Bronchial epithelial cell (primary cell): Measurements from ENCODE around the gene ICAM1. TPM values are rescaled to one million over a fixed set of nuclear protein-coding genes. Genes with fewer than 3 reads are reported as not detected.
"Not testable (repeated sequence)": the region's sequence is repeated elsewhere in the genome, so short reads cannot be mapped to it uniquely, and the experiment has no call there.

ENCODE experiments used
- DNase-seq: peaks from one replicate; pipeline ENCODE4 v3.0.0-alpha.2; 2010; ENCODE audit warnings: low read depth
- FAIRE-seq: peaks from 2 replicates; lab custom pipeline; 2011; peaks lifted over from hg19 to GRCh38; lab: Jason Lieb, UNC
- H3K27me3 ChIP-seq: 2 replicates; pipeline ENCODE4 v1.5.1; 2011; ENCODE audit warnings: low read length; ENCODE audit not compliant: control insufficient read depth, insufficient read depth
- H3K36me3 ChIP-seq: 2 replicates; pipeline ENCODE4 v1.5.1; 2011; ENCODE audit warnings: low read length; ENCODE audit not compliant: control insufficient read depth, insufficient read depth
- H3K4me3 ChIP-seq: 2 replicates; pipeline ENCODE4 v1.5.1; 2011; ENCODE audit warnings: mild to moderate bottlenecking, low read depth, low read length, control low read depth
- total RNA-seq: library from RNA; depleted of rRNA; stranded (reverse); fragments of >200 nt; gene quantifications from 2 replicates; pipeline ENCODE4 v1.2.1, GENCODE V29; 2014
- TF ChIP-seq, protein P1 (sequence below): IDR thresholded peaks from 2 replicates; pipeline ENCODE4 v1.5.1; 2011; ENCODE audit warnings: mild to moderate bottlenecking, moderate library complexity, low read length, control low read depth, inconsistent platforms; ENCODE audit not compliant: insufficient read depth, severe bottlenecking

ICAM1 gene
- total RNA-seq, 1 donor from 2014 or later: 0.79 TPM

DNA sequence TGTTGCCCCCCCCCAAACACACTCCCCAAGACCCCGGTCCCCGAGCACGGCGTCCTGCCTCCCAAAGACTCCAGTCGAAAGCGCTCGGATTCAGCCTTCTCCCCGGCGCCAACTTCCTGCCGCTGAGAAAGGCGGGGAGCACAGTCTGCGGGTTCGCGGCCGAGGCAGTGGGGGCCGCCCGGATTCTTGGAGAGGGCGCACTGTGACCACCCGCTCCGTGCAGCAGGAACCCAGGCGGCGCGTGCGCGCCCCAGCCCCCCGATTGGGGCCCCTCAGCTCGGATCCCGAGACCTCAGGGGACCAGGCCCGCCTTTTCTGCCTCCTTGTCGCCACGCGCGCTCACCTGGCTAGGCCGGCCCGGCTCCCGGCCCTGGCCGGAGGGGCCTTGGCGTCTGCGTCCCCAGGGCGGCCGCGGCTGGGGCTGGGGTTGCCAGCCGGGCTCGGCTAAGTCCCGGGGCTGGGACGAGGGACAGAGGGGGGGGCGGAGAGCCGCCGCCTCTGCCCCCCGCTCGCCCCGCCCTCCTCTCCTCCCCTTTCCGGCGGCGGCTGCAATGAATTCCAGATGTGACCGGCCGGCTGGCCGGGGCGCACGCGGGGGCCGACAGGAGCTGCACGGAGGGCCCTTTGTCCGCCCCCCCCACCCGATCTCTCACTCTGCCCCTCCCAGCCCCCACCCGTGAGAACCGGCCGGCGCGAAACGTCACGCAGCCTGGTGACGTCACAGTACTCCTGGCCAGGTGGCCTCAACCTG lies 39.9 kb upstream of the ICAM1 start, which contains the start of gene S1PR2:
Gene S1PR2 (minus strand): TSS at position 471 of the 751 bp plus-strand sequence. CDS start 6,426 bp downstream, outside the sequence.
- TF ChIP-seq, protein P1, sequence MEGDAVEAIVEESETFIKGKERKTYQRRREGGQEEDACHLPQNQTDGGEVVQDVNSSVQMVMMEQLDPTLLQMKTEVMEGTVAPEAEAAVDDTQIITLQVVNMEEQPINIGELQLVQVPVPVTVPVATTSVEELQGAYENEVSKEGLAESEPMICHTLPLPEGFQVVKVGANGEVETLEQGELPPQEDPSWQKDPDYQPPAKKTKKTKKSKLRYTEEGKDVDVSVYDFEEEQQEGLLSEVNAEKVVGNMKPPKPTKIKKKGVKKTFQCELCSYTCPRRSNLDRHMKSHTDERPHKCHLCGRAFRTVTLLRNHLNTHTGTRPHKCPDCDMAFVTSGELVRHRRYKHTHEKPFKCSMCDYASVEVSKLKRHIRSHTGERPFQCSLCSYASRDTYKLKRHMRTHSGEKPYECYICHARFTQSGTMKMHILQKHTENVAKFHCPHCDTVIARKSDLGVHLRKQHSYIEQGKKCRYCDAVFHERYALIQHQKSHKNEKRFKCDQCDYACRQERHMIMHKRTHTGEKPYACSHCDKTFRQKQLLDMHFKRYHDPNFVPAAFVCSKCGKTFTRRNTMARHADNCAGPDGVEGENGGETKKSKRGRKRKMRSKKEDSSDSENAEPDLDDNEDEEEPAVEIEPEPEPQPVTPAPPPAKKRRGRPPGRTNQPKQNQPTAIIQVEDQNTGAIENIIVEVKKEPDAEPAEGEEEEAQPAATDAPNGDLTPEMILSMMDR: no peak
- Histone ChIP-seq H3K27me3 (no peaks in the 10 kb centered on the region), H3K4me3 (peak within 1 kb of the TSS; percentile 79), H3K36me3 (no peaks in the 10 kb centered on the region)
- no peak for DNase-seq
- no peak for FAIRE-seq

- DNase-seq (no peak), FAIRE-seq (no peak)
- Histone ChIP-seq H3K4me3 (peak overlapping the region; percentile 79), H3K36me3 (no peaks in the 10 kb centered on the region), H3K27me3 (no peaks in the 10 kb centered on the region)
- TF ChIP-seq, protein P1: no peak
These were observed 39.2 kb upstream of the ICAM1 start for GRCh38 chr19:10231612-10232228.

- no peaks in the 10 kb centered on the region for H3K36me3 ChIP-seq
- DNase-seq: no peak
- no peak for FAIRE-seq
- no peak overlapping the region for H3K4me3 ChIP-seq
- H3K27me3 ChIP-seq: no peaks in the 10 kb centered on the region
- TF ChIP-seq, protein P1: no peak
These were observed 37.0 kb upstream of the ICAM1 start for GRCh38 chr19:10233946-10234345.

- Histone ChIP-seq H3K4me3 (no peak overlapping the region), H3K27me3 (no peaks in the 10 kb centered on the region), H3K36me3 (no peaks in the 10 kb centered on the region)
- TF ChIP-seq, protein P1: no peak
- DNase-seq: no peak
- no peak for FAIRE-seq
These were observed 35.9 kb upstream of the ICAM1 start for GRCh38 chr19:10235003-10235402.

DNA sequence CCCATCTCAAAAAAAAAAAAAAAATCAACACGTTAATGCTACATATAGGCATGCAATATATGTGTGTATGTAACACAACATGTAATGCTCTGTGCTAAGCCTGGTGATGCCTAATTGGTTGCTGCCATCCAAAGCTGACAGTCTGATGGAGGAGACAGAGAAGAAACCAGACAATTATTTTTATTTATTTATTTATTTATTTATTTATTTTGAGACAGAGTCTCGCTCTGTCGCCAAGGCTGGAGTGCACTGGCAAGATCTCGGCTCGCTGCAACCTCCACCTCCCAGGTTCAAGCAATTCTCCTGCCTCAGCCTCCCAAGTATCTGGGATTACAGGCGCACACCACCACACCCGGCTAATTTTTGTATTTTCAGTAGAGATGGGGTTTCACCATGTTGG lies 35.5 kb upstream of the ICAM1 start:
- not testable (repeated sequence) for H3K27me3 ChIP-seq, FAIRE-seq

GRCh38 chr19:10237702-10238101 lies 33.2 kb upstream of the ICAM1 start:
- no peaks in the 10 kb centered on the region for H3K27me3 ChIP-seq
- TF ChIP-seq, protein P1: no peak
- H3K4me3 ChIP-seq: no peak overlapping the region
- FAIRE-seq (no peak), DNase-seq (peak; percentile 65)
- no peaks in the 10 kb centered on the region for H3K36me3 ChIP-seq

More for the DNA sequence above, 35.5 kb upstream of the ICAM1 start:
- not testable (repeated sequence) for H3K36me3 ChIP-seq, DNase-seq, H3K4me3 ChIP-seq
